COLO668 (cell line): Measurements from ENCODE around the gene NMRK1.

ENCODE experiments used
- DNase-seq: peaks from one replicate; lab custom pipeline; 2025; ENCODE audit not compliant: unreplicated experiment; lab: John Stamatoyannopoulos, UW

The NMRK1 gene

DNA sequence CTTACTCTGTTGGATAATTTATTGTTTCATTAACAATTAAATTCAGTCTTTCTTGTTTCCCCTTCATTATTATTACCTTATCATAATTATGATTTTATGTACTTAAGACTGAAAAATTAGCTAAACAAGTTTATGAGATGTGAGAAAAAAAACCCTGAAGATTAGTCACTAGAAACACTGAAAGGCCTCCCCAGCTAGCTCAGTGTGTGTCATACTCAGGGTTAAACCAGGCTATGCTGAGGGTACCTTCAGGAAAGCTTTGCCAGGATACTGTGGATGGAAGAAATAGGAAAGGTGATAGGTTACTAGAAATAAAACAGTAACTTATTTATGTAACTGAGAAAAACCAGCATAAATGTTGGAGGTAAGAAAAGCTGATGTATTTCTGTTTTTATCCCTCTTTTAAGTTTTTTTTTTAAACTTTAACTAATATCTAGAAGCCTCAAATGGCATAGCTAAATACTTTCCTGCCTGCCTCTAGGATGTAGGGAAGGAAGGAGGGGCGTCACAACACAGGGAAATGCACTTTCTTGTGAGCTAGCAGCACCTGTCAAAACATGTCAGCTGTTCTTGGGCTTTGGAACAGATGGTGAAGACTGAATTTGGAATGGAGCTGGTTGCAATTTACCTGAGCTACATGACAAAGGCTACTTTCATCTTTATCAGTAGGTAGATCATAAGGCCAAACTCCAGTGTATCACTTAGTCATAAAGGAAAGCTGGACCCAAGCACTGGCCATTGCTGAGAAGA is 24.2 kb downstream of the NMRK1 start:
- DNase-seq, result no peak

- no peak for DNase-seq
Observed at GRCh38 chr9:75061169-75061568, 26.8 kb downstream of the NMRK1 start.

DNA sequence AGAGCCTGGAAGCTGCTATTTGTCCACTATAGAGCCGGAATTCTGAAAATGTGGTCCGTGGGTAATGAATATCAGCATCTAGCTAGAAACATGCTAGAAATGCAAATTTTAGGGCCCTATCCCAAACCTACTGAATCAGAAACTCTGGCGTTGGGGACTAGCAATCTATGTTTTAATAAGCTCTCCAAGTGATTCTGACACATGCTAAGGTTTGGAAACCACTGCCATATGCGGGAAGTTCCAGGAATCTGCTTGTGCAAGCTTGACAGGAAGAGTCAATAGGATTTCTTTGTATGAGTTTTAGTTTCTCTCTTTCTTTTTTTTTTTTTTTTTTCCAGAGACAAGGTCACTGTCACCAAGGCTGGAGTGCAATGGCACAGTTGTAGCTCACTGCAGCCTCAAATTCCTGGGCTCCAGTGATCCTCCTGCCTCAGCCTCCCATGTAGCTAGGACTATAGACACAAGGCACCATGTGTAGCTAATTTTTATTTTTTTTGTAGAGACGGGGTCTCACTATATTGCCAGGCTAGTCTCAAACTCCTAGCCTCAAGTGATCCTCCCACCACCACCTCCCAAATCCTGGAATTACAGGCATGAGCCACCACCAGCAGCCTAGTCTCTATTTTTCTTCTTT is 33.5 kb downstream of the NMRK1 start:
- no peak for DNase-seq

DNA sequence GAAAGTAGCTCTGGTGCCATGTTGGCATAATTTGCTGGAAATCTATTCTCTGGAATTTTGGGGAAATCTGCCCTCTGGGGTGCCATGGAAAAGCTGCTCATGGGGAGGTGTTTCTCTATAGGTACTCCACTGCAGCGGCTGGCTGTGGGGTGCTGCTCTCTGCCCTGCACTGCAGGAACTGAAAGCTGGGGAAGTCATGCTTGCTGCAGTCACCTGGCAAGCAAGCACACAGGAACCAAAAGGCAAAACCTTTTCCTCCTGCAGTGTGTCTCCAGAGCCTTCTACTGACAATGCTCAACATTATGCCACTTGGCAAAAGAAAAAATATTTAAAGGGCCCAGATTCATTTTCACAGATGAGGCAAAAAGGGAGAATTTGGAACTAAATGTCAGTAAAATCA is 34.1 kb downstream of the NMRK1 start:
- no peak for DNase-seq

DNA sequence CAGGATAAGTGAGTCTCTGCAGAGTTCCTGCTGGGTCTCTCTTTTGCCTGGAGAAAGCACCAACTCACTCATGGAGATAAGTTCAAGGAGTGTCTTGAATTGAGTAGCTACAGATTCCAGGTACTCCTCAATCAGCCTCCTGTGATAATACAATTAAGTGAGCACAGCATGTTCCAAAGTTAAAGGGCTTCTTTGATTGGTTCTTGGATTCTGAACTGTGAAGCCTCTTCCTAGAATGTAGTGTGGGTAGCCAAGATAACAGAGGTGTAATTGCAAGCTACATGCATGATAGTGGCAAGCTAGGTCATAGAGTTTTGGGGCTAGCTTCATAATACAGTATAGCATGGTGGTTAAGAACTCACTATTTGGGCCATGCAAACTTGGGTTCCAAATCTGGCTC is 36.7 kb downstream of the NMRK1 start:
- no peak for DNase-seq

GRCh38 chr9:75047506-75047905 is 40.4 kb downstream of the NMRK1 start:
- DNase-seq, result no peak

DNA sequence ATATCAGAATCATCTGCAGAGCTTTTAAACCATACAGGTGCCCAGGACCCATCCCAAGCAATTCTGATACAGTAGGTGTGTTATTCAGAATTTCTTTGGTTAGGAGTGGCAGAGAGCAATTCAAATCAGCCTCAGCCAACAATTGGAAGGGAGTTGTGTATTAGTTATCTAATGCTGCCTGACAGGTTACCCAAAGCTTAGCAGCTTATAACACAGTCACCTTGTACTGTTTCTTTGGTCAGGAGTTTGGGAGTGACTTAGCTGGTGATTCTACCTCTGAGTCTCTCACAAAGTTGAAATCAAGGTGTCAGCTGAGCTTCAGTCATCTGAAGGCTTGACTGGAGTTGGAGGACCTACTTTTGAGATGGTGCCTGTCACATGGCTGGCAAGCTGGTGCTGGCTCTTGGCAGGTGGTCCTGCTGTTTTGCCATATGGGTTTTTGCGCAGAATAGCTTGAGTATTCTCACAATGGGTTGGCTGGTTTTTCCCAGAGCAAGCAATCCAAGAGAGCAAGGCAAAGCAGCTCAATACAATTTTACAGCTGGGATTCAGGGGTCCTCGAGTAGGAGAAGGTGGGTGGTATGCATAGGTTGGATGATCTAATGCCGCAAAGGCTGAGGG is 41.1 kb downstream of the NMRK1 start:
- DNase-seq, result no peak

DNA sequence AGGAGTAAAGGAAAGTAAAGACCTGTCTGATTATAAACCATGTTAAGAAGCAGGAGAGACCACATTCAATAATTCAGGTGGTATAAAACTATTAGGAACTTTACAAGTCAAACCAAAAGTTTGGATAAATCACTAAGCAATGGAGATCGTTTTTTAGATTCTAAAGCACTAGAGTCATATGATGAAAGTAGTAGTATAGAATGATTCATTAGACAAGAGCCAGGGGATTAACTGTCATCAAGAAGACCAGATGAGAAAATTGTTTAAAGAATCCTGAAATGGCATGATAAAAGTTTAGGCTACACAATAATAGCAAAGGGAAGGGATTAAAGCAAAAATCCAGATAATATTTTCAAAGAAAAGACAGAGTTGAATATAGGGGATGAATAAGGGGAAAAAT is 46.9 kb downstream of the NMRK1 start:
- DNase-seq, result no peak

DNA sequence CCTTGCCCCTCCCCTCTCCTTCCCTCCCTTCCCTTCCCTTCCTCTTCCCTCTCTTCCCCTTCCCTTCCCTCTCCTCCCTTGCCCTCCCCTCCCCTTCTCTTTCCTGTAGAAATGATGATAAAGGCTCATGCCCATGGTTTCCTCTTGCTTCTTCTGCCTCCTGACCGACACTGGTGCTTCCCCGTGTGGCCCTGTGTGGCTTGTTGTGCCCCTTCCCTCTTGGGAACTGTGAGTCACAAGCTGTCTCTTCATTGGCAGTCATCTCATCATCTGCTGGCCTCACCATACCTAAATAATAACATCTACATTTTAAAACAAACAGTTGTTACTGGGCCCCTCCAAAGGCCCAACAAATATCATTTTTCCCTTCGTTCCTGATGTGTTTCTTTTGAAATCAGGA is 48.2 kb downstream of the NMRK1 start:
- DNase-seq, result no peak

GRCh38 chr9:75039009-75039408 is 48.9 kb downstream of the NMRK1 start:
- no peak for DNase-seq

DNA sequence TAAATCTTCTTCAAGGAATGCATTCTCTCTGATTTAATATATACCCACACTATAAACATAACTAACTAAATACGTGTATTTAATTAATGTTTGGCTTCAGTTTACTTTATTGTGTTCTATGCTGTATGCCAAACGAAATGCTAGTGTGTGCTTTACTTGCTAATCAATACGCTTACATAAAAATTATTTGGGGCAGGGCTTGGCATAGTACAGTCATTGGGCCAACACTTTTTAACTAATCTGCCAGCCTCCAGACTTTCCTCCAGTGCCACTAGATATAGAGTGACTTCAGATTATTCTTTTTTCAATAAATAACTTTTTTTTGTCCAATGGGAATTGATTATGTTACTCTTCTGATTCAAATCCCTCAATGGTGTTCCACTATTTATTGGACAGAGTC is 51.2 kb downstream of the NMRK1 start:
- DNase-seq, result no peak

DNA sequence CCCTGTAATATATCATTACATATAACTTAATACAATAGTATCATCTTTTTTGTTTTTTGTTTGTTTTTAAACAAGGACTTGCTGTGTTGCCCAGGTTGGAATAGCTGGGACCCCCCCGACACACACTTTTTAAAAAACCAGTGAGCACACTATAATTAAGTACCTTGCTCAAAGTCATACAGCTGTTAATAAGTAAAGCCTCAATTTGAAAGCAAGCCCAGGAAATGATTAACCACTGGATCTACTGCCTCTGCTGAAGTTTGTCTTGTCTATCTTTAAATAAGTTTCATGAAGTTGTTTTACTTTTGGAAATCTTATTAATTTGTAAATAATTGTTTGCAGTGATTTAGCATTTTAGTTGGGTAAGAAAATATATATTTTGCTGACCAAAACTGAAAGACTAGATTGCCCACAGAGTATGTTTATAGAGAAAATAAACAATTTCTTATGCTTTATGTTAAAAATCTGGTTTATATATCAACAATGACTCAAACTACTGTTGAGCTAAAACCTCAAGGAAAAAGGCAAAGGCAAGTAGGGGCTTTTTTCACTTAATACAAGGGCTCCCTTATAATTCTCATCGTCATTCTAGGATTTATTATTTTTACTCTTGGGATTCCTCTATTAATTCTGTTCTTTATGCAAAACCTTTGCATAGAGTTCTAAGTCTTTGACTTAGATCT is 54.0 kb downstream of the NMRK1 start:
- DNase-seq, result no peak

DNA sequence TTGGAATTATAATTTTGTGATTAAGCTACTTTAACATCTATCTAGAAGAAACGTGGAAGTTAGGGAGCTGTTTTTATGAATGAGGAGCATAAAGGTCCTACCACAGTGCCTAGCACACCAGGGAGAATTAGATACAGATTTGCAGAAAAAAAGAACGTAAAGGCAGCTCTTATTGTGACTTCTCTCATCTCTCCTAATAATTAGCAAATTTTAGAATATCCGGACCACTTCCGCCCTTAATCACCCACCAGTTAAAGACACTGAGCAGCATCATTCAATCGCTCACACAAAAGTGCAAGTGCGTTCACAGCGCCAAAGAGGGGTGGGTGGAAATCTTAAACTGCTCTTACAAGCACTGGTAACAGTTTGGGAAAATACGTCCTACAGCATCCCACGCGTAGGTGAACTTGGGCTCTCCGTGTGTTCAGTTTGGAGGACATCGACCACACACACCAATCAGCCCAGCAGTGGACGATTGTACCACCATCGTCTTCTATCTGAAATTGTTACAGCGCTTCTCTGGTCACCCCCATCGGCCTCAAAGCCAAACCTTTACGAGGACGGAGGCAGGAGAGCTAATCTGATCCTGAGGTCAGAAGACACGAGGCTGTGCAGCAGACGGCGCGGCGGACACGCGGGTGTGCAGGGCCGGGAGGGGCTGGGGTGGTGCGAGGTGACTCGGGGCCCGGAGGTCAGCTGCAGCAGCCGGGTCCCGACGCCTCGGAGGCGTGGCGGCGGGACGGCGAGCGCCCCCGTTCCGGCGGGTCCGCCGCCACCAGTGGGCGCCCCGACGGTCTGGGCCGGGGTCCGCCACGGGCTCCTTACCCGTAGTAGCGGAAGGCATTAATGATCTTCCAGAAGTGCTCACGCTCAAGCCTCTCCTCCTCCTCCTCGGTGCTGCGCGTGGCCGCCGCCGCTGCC is 60.5 kb downstream of the NMRK1 start:
- peak; percentile 69 for DNase-seq

GRCh38 chr9:75023846-75024245 is 64.1 kb downstream of the NMRK1 start:
- DNase-seq, result no peak

GRCh38 chr9:75019654-75020053 is 68.3 kb downstream of the NMRK1 start:
- DNase-seq, result no peak

GRCh38 chr9:75019022-75019421 is 68.9 kb downstream of the NMRK1 start:
- no peak for DNase-seq

GRCh38 chr9:75017378-75017777 is 70.6 kb downstream of the NMRK1 start:
- no peak for DNase-seq

DNA sequence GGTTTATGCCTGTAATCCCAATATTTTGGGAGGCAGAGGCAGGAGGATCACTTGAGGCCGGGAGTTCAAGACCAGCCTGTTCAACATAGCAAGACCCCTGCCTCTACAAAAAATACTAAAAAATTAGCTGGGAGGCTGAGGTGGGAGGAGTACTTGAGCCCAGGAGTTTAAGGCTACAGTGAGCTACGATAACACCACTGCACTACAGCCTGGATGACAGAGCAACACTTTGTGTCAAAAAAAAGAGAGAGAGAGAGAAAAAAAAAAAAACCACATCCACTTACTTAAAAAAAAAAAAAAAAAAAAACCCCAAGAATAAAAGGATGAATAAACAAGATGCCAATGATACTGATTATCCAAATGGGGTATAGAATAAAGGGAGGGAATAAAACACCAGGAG is 74.2 kb downstream of the NMRK1 start:
- DNase-seq, result no peak
